Prostate gland (tissue), 2 donors: ENCODE results near the gene PLCB4.

Experiments used
- CTCF ChIP-seq, 4 experiments: fragments of 200-600 bp in 2 of 4; fragments of 450-650 bp in 2 of 4; sonication (generic) in 2 of 4; IDR thresholded peaks; 1 replicate in 3 of 4; 2 replicates in 1 of 4; pipeline ENCODE4 v1.5.1; 2016 to 2019; ENCODE audit warnings: antibody characterized with exemption in 4 of 4, mild to moderate bottlenecking in 2 of 4, moderate library complexity in 2 of 4
- POLR2A ChIP-seq: fragments of 450-650 bp; IDR thresholded peaks from one replicate; pipeline ENCODE4 v1.6.1; 2016; ENCODE audit warnings: antibody characterized with exemption, mild to moderate bottlenecking

- TF ChIP-seq CTCF (IDR thresholded peaks at IDR 0.05) = no peak
- TF ChIP-seq POLR2A = no peak
Measured at GRCh38 chr20:9160757-9161156, 91.9 kb downstream of the PLCB4 start.
